Sigmoid colon (tissue), 7 donors: Measurements from ENCODE around the gene DGLUCY. TPM values are rescaled to one million over a fixed set of nuclear protein-coding genes. Genes with fewer than 3 reads are reported as not detected.

Experiments used
- DNase-seq: peaks from one replicate; pipeline ENCODE4 v3.0.0-alpha.2; 2019
- H3K27ac ChIP-seq, 4 donors: fragments of 200-600 bp; sonication (generic); one replicate each; pipeline ENCODE4 v1.5.1; 2016 to 2019; ENCODE audit warnings: mild to moderate bottlenecking in 1 of 4
- H3K27me3 ChIP-seq, 3 donors: fragments of 200-600 bp; sonication (generic); one replicate each; pipeline ENCODE4 v1.5.1; 2019; ENCODE audit warnings: mild to moderate bottlenecking in 1 of 3
- H3K36me3 ChIP-seq, 4 donors: fragments of 200-600 bp; sonication (generic); one replicate each; pipeline ENCODE4 v1.5.1; 2016 to 2019
- H3K4me1 ChIP-seq, 4 donors: fragments of 200-600 bp; sonication (generic); one replicate each; pipeline ENCODE4 v1.5.1; 2017 to 2019
- H3K4me3 ChIP-seq, 4 donors: fragments of 200-600 bp; sonication (generic); one replicate each; pipeline ENCODE4 v1.5.1; 2017 to 2019; ENCODE audit warnings: mild to moderate bottlenecking in 2 of 4, moderate library complexity in 1 of 4
- H3K9me3 ChIP-seq, 4 donors: fragments of 200-600 bp in 3 of 4; sonication (generic) in 3 of 4; one replicate each; pipeline versions ENCODE4 v1.5.1 to v1.6.1; 2013 to 2019
- CTCF ChIP-seq, 4 experiments: fragments of 450-650 bp in 3 of 4; fragments of 200-600 bp in 1 of 4; IDR thresholded peaks; one replicate each; pipeline ENCODE4 v1.5.1; 2016 to 2019; ENCODE audit warnings: antibody characterized with exemption in 4 of 4, mild to moderate bottlenecking in 3 of 4, moderate library complexity in 2 of 4
- EP300 ChIP-seq, 4 donors: sonication (generic); formaldehyde crosslinking; IDR thresholded peaks; one replicate each; pipeline ENCODE4 v1.6.1; 2017; ENCODE audit warnings: antibody characterized with exemption in 4 of 4
- POLR2A ChIP-seq, 2 donors: fragments of 450-650 bp; IDR thresholded peaks; one replicate each; pipeline ENCODE4 v1.6.1; 2016; ENCODE audit warnings: antibody characterized with exemption in 2 of 2, mild to moderate bottlenecking in 2 of 2, moderate library complexity in 2 of 2
- POLR2AphosphoS5 ChIP-seq, 4 donors: sonication (generic); formaldehyde crosslinking; IDR thresholded peaks; one replicate each; pipeline ENCODE4 v1.6.1; 2017; ENCODE audit warnings: antibody characterized with exemption in 4 of 4
- WGBS, 2 donors: extraction: QIAGEN DNeasy Blood & Tissue Kit; methylation state at CpG; one replicate each; pipeline ENCODE4 v1.1.7; 2013; 5-methylcytosine and 5-hydroxymethylcytosine counted together
- intact Hi-C: fragments of 100-400 bp; cut with DNase I; formaldehyde crosslinking; loops from one replicate; pipeline ENCODE4 v1.15.1; 2023
- polyA plus RNA-seq, 3 donors: library from polyadenylated mRNA; stranded (reverse); fragments of 200-250 nt; gene quantifications; one replicate each; pipeline ENCODE4 v1.2.3, GENCODE V29; 2013
- total RNA-seq, 4 donors: library from RNA; depleted of rRNA; stranded (reverse); fragments of >200 nt; gene quantifications; one replicate each; pipeline ENCODE4 v1.1.0, GENCODE V29; 2016
- donor health status: healthy with polysubstance abuse.
- donor health status: Bipolar disorder and iron deficiency.
- donor health status: healthy.

The DGLUCY gene
- total and polyA plus RNA-seq, 7 donors: 14.4 to 99.4 (median 49.8) TPM

DNA sequence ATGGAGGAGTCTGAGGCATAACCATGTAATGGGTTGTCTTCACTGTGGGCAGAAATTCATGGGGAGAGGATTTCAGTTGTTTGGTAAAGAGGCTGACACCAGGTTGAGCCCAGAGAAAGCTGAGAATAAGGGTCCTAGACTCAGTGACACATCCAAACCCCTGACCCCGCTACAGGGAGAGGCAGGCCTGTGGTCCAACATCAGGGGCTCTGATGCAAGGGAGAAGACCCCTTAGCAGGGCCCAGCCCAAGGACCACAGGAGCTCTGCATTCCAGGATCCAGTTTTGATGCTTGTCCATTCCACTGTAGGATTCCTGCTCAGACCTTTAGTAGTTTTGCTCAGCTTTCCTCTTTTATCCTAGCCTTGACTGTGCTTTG, 115.1 kb downstream of the DGLUCY start:
- Histone ChIP-seq H3K9me3 (no peaks in the 10 kb centered on the region), H3K27ac (no peak overlapping the region)

GRCh38 chr14:91229743-91230200, 115.9 kb downstream of the DGLUCY start:
- Histone ChIP-seq H3K36me3 (peaks cover 0 to 34% (median 0%) of the 10 kb centered on the region in 4 donors), H3K9me3 (no peaks in the 10 kb centered on the region), H3K27ac (no peak overlapping the region), H3K4me1 (no peaks in the 10 kb centered on the region), H3K4me3 (no peak overlapping the region), H3K27me3 (no peaks in the 10 kb centered on the region)
- 46 to 84% methylated on average over 6 of the region's 6 CpGs for WGBS, 2 donors
- no peak for TF ChIP-seq CTCF (IDR thresholded peaks at IDR 0.05)
- TF ChIP-seq POLR2A (IDR thresholded peaks at IDR 0.05): no peak
- TF ChIP-seq EP300 (IDR thresholded peaks at IDR 0.05): no peak
- no peak for TF ChIP-seq POLR2AphosphoS5 (IDR thresholded peaks at IDR 0.05)
- intact Hi-C loops: no loop called here
- DNase-seq: no peak

More for the DNA sequence above, 115.1 kb downstream of the DGLUCY start:
- 96 to 98% methylated on average over 1 of the region's 1 CpG for WGBS, 2 donors
- no peak overlapping the region for H3K4me3 ChIP-seq
- peaks cover 0 to 41% (median under 1%) of the 10 kb centered on the region in 4 donors for H3K36me3 ChIP-seq
- no peak for TF ChIP-seq POLR2A (IDR thresholded peaks at IDR 0.05)
- no peak for TF ChIP-seq EP300 (IDR thresholded peaks at IDR 0.05)
- TF ChIP-seq CTCF (IDR thresholded peaks at IDR 0.05): no peak
- no peak for TF ChIP-seq POLR2AphosphoS5 (IDR thresholded peaks at IDR 0.05)
- no peak for DNase-seq
- no peaks in the 10 kb centered on the region for H3K4me1 ChIP-seq
- intact Hi-C loops: no loop called here
- no peaks in the 10 kb centered on the region for H3K27me3 ChIP-seq

- WGBS, 2 donors: 81 to 85% methylated on average over 4 of the region's 4 CpGs
- TF ChIP-seq CTCF (IDR thresholded peaks at IDR 0.05): no peak
- TF ChIP-seq EP300 (IDR thresholded peaks at IDR 0.05): no peak
- TF ChIP-seq POLR2AphosphoS5 (IDR thresholded peaks at IDR 0.05): no peak
- TF ChIP-seq POLR2A (IDR thresholded peaks at IDR 0.05): no peak
- Histone ChIP-seq H3K4me1 (no peaks in the 10 kb centered on the region), H3K36me3 (peaks cover 0 to 26% (median 0%) of the 10 kb centered on the region in 4 donors), H3K27me3 (no peaks in the 10 kb centered on the region), H3K4me3 (no peak overlapping the region), H3K27ac (no peak overlapping the region), H3K9me3 (no peaks in the 10 kb centered on the region)
- intact Hi-C loops: no loop called here
- DNase-seq: no peak
Measured at GRCh38 chr14:91230397-91231035, 116.6 kb downstream of the DGLUCY start.

DNA sequence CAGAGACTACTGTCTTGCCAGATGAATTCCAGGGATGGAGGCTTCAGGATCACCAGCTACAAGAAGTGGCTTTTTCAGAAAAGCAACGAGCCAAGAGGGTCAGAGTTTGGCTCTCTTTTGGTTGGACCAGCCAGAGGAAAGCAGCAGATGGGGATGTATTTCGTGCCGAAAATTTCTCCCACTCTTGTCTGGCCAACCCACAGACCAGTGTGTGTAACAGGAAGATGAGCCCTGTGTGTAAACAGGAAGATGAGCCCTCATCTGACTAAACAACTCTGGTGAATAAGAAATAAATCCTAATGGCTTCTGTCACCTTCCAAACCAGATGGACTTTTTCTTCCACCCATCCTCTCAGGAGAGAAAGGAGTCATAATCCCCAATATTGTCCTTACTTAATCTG, 117.6 kb downstream of the DGLUCY start:
- Histone ChIP-seq H3K36me3 (peaks cover 0 to 21% (median 0%) of the 10 kb centered on the region in 4 donors), H3K27ac (peak overlapping the region in 1 of 4 donors; percentile 10), H3K9me3 (no peaks in the 10 kb centered on the region), H3K4me3 (no peak overlapping the region), H3K27me3 (no peaks in the 10 kb centered on the region), H3K4me1 (no peaks in the 10 kb centered on the region)
- intact Hi-C loops: no loop called here
- 64 to 78% methylated on average over 3 of the region's 3 CpGs for WGBS, 2 donors
- TF ChIP-seq POLR2AphosphoS5 (IDR thresholded peaks at IDR 0.05) (peak in 1 of 4 donors; percentile 17), EP300 (IDR thresholded peaks at IDR 0.05) (no peak)
- DNase-seq: no peak

- intact Hi-C loops: no loop called here
- no peak overlapping the region for H3K4me3 ChIP-seq
- no peaks in the 10 kb centered on the region for H3K27me3 ChIP-seq
- H3K36me3 ChIP-seq: peaks cover 0 to 15% (median 0%) of the 10 kb centered on the region in 4 donors
- no peaks in the 10 kb centered on the region for H3K4me1 ChIP-seq
- DNase-seq: no peak
- 78 to 85% methylated on average over 2 of the region's 2 CpGs for WGBS, 2 donors
- no peaks in the 10 kb centered on the region for H3K9me3 ChIP-seq
- TF ChIP-seq EP300 (IDR thresholded peaks at IDR 0.05) (no peak), POLR2AphosphoS5 (IDR thresholded peaks at IDR 0.05) (no peak), CTCF (IDR thresholded peaks at IDR 0.05) (no peak), POLR2A (IDR thresholded peaks at IDR 0.05) (no peak)
- peak overlapping the region in 1 of 4 donors; percentile 10 for H3K27ac ChIP-seq
Measured at GRCh38 chr14:91232052-91232451, 118.2 kb downstream of the DGLUCY start.
